ENCODE results near the gene SERPINB6.

GRCh38 chr6:3005874-3006273, 34.5 kb upstream of the SERPINB6 start:
- TF ChIP-seq CTCF (IDR thresholded peaks at IDR 0.05 in 8 of 11, conservative IDR thresholded peaks at IDR 0.05 in 3 of 11) (no peak), POLR2AphosphoS5 (IDR thresholded peaks at IDR 0.05) (no peak), POLR2A (IDR thresholded peaks at IDR 0.05) (no peak)
